Rectal smooth muscle tissue (tissue), 1 donor: Measurements from ENCODE around the gene ACOT7.

Source experiments
- H3K27ac ChIP-seq: one replicate; pipeline ENCODE4 v1.7.0; 2013; ENCODE audit warnings: low read depth, low read length, inconsistent platforms
- H3K27me3 ChIP-seq: one replicate; pipeline ENCODE4 v1.7.0; 2013; ENCODE audit warnings: low read length; ENCODE audit not compliant: control insufficient read depth, insufficient read depth
- H3K36me3 ChIP-seq: one replicate; pipeline ENCODE4 v1.7.0; 2013; ENCODE audit warnings: low read length; ENCODE audit not compliant: control insufficient read depth, insufficient read depth
- H3K4me1 ChIP-seq: one replicate; pipeline ENCODE4 v1.7.0; 2013; ENCODE audit warnings: low read length; ENCODE audit not compliant: control insufficient read depth, insufficient read depth
- H3K4me3 ChIP-seq: one replicate; pipeline ENCODE4 v1.7.0; 2013; ENCODE audit warnings: low read length
- H3K9ac ChIP-seq: one replicate; pipeline ENCODE4 v1.7.0; 2013; ENCODE audit warnings: low read length

The ACOT7 gene

GRCh38 chr1:6359216-6360116 lies 34.1 kb downstream of the ACOT7 start:
- Histone ChIP-seq H3K27ac (peak overlapping the region; percentile 77), H3K4me3 (peak overlapping the region; percentile 39), H3K9ac (peak overlapping the region; percentile 27), H3K4me1 (peaks cover 6% of the 10 kb centered on the region), H3K36me3 (no peaks in the 10 kb centered on the region), H3K27me3 (no peaks in the 10 kb centered on the region)

GRCh38 chr1:6358757-6359201 lies 34.8 kb downstream of the ACOT7 start:
- no peak overlapping the region for H3K9ac ChIP-seq
- H3K36me3 ChIP-seq, result no peaks in the 10 kb centered on the region
- H3K27ac ChIP-seq, result peak overlapping the region; percentile 77
- no peaks in the 10 kb centered on the region for H3K27me3 ChIP-seq
- H3K4me1 ChIP-seq, result peaks cover 12% of the 10 kb centered on the region
- H3K4me3 ChIP-seq, result peak overlapping the region; percentile 14

DNA sequence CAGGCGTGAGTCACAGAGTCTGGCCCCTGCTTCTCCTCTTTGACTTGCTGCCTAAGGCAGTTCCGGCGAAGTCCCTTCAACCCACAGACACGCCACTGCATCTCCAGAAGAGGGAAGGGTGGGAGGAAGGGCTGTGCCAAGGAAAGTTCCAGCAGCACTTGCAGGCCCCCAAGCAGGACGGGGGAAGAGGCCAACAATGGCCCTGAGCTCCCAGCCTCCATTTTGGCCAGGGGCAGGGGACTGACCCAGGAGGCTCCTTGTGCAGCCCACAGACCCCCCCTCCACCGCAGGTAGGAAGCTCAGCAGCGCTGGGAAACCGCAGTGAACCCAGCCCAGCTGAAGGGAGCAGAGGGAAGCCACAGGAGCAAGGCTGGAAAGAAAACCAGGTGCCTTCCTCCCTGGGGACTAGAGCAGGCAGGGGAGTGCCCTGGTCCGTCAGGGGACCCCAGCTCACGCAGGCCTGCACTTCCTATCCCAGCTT lies 35.4 kb downstream of the ACOT7 start:
- no peaks in the 10 kb centered on the region for H3K27me3 ChIP-seq
- no peak overlapping the region for H3K27ac ChIP-seq
- H3K9ac ChIP-seq, result no peak overlapping the region
- no peak overlapping the region for H3K4me3 ChIP-seq
- peaks cover 12% of the 10 kb centered on the region for H3K4me1 ChIP-seq
- H3K36me3 ChIP-seq, result no peaks in the 10 kb centered on the region

DNA sequence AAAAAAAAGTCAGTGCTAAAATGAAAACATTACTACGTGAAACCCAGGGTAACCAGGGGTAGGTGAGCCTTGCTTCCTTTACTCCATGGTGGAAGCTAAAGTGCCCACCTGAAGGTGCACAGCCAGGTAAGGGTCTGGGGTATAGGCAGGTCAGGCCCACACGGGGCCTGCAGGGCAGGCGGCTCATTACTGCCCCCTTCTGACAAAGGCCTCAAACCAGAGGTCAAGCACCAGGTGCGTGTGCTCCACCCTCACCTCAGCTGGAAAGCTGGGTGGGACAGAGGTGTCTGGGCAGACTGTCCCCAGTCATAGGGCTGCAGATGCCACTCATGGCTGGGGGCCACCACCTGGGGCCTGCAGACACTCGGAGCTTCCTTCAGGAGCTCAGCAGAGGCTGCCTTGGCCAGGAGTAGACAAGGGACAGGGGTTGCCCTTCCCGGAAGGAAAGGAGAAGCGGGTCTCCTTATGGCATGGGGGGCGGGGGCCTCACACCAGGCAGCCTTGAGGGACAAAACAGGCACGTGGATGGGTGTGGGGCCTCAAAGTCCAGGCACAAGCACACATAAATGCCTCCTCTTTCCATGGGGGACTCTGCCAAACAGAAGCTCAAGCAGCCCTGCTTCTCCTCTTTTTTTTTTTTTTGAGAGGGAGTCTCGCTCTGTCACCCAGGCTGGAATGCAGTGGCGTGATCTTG lies 36.2 kb downstream of the ACOT7 start:
- no peak overlapping the region for H3K27ac ChIP-seq
- H3K4me3 ChIP-seq, result no peak overlapping the region
- no peaks in the 10 kb centered on the region for H3K36me3 ChIP-seq
- no peaks in the 10 kb centered on the region for H3K27me3 ChIP-seq
- no peak overlapping the region for H3K9ac ChIP-seq
- peaks cover 12% of the 10 kb centered on the region for H3K4me1 ChIP-seq

GRCh38 chr1:6355621-6356020 lies 37.9 kb downstream of the ACOT7 start:
- H3K36me3 ChIP-seq, result no peaks in the 10 kb centered on the region
- H3K4me1 ChIP-seq, result peaks cover 15% of the 10 kb centered on the region
- H3K9ac ChIP-seq, result no peak overlapping the region
- H3K27ac ChIP-seq, result no peak overlapping the region
- H3K27me3 ChIP-seq, result no peaks in the 10 kb centered on the region
- no peak overlapping the region for H3K4me3 ChIP-seq

DNA sequence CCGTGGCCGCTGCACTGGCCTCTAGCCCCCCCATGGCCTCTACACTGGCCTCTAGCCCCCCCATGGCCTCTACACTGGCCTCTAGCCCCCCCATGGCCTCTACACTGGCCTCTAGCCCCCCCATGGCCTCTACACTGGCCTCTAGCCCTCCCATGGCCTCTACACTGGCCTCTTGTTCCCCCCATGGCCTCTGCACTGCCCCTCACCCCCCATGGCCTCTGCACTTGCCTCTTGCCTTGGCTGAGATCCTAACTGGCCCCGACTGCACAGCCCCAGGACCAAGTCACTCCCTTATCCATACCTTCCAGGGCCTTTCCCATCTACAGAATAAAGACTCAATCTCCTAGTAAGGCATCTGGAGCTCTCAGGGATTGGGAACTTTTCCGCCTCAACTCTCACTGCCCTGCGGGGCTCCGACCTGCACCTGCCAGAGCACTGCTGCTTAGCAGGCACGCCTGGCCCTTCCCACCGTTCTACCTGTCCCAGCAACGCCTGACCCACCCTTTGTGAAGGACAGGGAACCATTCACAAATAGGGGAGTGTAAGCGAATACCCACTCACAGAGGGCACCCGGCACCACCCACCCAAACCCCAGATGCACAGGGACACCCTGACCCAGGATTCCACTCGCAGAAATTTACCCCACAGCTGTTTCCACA lies 38.8 kb downstream of the ACOT7 start:
- H3K27me3 ChIP-seq, result no peaks in the 10 kb centered on the region
- peaks cover 11% of the 10 kb centered on the region for H3K4me1 ChIP-seq
- no peak overlapping the region for H3K27ac ChIP-seq
- no peak overlapping the region for H3K9ac ChIP-seq
- H3K4me3 ChIP-seq, result peak overlapping the region; percentile 30
- no peaks in the 10 kb centered on the region for H3K36me3 ChIP-seq

GRCh38 chr1:6353955-6354658 lies 39.5 kb downstream of the ACOT7 start:
- no peak overlapping the region for H3K9ac ChIP-seq
- H3K4me3 ChIP-seq, result peak overlapping the region; percentile 30
- no peaks in the 10 kb centered on the region for H3K36me3 ChIP-seq
- no peak overlapping the region for H3K27ac ChIP-seq
- no peaks in the 10 kb centered on the region for H3K27me3 ChIP-seq
- H3K4me1 ChIP-seq, result peaks cover 10% of the 10 kb centered on the region

GRCh38 chr1:6353619-6353954 lies 40.0 kb downstream of the ACOT7 start:
- Histone ChIP-seq H3K27me3 (no peaks in the 10 kb centered on the region), H3K9ac (no peak overlapping the region), H3K36me3 (no peaks in the 10 kb centered on the region), H3K4me3 (no peak overlapping the region), H3K27ac (no peak overlapping the region), H3K4me1 (peaks cover 8% of the 10 kb centered on the region)

DNA sequence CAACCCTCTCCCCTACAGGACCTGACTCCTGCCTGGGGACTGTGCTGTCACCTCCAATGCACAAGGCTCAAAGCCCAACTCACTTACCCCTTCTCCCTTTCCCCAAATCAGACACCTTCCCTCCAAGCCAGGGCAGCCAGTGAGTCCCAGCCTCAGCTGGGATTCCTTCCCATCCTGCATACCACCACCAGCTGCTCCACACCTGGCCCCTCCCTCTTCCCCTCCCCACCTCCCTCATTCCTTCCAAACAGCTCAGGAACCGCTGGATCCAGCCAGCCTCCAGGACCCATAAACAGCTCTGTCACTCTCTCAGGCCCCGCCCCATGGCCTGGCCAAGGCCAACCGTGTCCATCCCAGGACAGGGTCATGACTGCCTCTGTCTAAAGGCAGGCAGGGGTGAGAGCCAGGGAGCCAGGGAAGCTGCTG lies 41.4 kb downstream of the ACOT7 start:
- Histone ChIP-seq H3K36me3 (no peaks in the 10 kb centered on the region), H3K4me1 (peaks cover 8% of the 10 kb centered on the region), H3K27ac (no peak overlapping the region), H3K9ac (no peak overlapping the region), H3K27me3 (no peaks in the 10 kb centered on the region), H3K4me3 (no peak overlapping the region)

DNA sequence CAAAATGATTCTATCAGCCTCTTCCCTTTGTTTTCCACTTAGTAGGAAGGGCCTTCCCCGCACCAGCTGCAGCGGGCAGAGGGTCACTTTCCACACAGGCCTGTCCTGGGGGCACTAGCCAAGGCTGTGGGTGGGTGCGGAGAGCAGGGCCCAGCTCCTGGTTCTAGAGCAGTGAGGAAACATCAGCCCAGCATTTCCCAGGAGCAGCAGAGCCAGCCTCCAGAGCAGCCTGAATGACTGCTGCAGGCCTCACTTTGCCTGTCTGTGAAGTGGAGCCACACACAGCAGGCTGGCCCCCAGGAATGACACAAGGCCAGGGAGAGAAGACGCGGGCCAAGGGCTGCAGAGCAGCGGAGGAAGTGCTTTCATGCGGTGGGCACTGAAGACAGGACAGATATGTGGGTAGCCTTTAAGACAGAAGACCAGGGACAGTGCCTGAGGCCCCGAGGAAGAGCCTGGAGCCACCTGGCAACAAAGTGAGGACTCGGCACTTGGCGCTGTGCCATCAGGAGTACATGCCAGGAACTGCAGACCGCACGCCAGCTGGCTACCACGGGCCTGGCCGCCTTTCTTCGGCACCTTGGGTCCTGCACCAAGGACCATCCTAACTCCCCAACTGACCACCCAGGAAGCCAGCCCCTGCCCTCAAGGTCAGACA lies 42.0 kb downstream of the ACOT7 start:
- no peak overlapping the region for H3K27ac ChIP-seq
- H3K9ac ChIP-seq, result no peak overlapping the region
- H3K4me1 ChIP-seq, result peaks cover 8% of the 10 kb centered on the region
- no peaks in the 10 kb centered on the region for H3K36me3 ChIP-seq
- no peak overlapping the region for H3K4me3 ChIP-seq
- H3K27me3 ChIP-seq, result no peaks in the 10 kb centered on the region

- H3K9ac ChIP-seq, result no peak overlapping the region
- peaks cover 2% of the 10 kb centered on the region for H3K36me3 ChIP-seq
- peaks cover 8% of the 10 kb centered on the region for H3K4me1 ChIP-seq
- no peaks in the 10 kb centered on the region for H3K27me3 ChIP-seq
- H3K27ac ChIP-seq, result no peak overlapping the region
- no peak overlapping the region for H3K4me3 ChIP-seq
These were observed 43.0 kb downstream of the ACOT7 start for GRCh38 chr1:6350416-6351088.
